ENCODE results near the gene FAM168A.
A peak's percentile ranks its signal among the peaks of the same experiment; 100 is the strongest.

The FAM168A gene

GRCh38 chr11:73454987-73455386, 142.9 kb downstream of the FAM168A start:
- Histone ChIP-seq H3K27ac (no peak overlapping the region), H3K4me3 (ENCODE audit: low read depth in 1 of 2, low read length in 1 of 2) (no peak overlapping the region), H3K9me3 (no peaks in the 10 kb centered on the region), H3K4me1 (ENCODE audit: control insufficient read depth in 1 of 2, insufficient read depth in 1 of 2, low read depth in 1 of 2, low read length in 1 of 2) (peaks cover 0 to 16% of the 10 kb centered on the region in 2 experiments), H3K27me3 (no peaks in the 10 kb centered on the region), H3K36me3 (no peaks in the 10 kb centered on the region)
- TF ChIP-seq CTCF (IDR thresholded peaks at IDR 0.05), result no peak

GRCh38 chr11:73453562-73453961, 144.3 kb downstream of the FAM168A start:
- Histone ChIP-seq H3K4me3 (ENCODE audit: low read depth in 1 of 2, low read length in 1 of 2) (no peak overlapping the region), H3K9me3 (no peaks in the 10 kb centered on the region), H3K27ac (no peak overlapping the region), H3K27me3 (no peaks in the 10 kb centered on the region), H3K4me1 (ENCODE audit: control insufficient read depth in 1 of 2, insufficient read depth in 1 of 2, low read depth in 1 of 2, low read length in 1 of 2) (peaks cover 0 to 16% of the 10 kb centered on the region in 2 experiments), H3K36me3 (no peaks in the 10 kb centered on the region)
- no peak for TF ChIP-seq CTCF (IDR thresholded peaks at IDR 0.05)

GRCh38 chr11:73452726-73453125, 145.2 kb downstream of the FAM168A start:
- H3K4me3 ChIP-seq (ENCODE audit: low read depth in 1 of 2, low read length in 1 of 2), result no peak overlapping the region
- TF ChIP-seq CTCF (IDR thresholded peaks at IDR 0.05), result no peak
- no peaks in the 10 kb centered on the region for H3K9me3 ChIP-seq
- H3K27me3 ChIP-seq, result no peaks in the 10 kb centered on the region
- no peaks in the 10 kb centered on the region for H3K36me3 ChIP-seq
- H3K27ac ChIP-seq, result no peak overlapping the region
- H3K4me1 ChIP-seq (ENCODE audit: control insufficient read depth in 1 of 2, insufficient read depth in 1 of 2, low read depth in 1 of 2, low read length in 1 of 2), result peaks cover 0 to 16% of the 10 kb centered on the region in 2 experiments

GRCh38 chr11:73451896-73452295, 146.0 kb downstream of the FAM168A start:
- Histone ChIP-seq H3K36me3 (no peaks in the 10 kb centered on the region), H3K27ac (peak overlapping the region; percentile 27), H3K27me3 (no peaks in the 10 kb centered on the region), H3K9me3 (no peaks in the 10 kb centered on the region), H3K4me1 (ENCODE audit: control insufficient read depth in 1 of 2, insufficient read depth in 1 of 2, low read depth in 1 of 2, low read length in 1 of 2) (peaks cover under 1 to 19% of the 10 kb centered on the region in 2 experiments), H3K4me3 (ENCODE audit: low read depth in 1 of 2, low read length in 1 of 2) (no peak overlapping the region)
- TF ChIP-seq CTCF (IDR thresholded peaks at IDR 0.05), result no peak

- H3K9me3 ChIP-seq, result no peaks in the 10 kb centered on the region
- H3K27me3 ChIP-seq, result no peaks in the 10 kb centered on the region
- no peaks in the 10 kb centered on the region for H3K36me3 ChIP-seq
- H3K4me3 ChIP-seq (ENCODE audit: low read depth in 1 of 2, low read length in 1 of 2), result no peak overlapping the region
- TF ChIP-seq CTCF (IDR thresholded peaks at IDR 0.05), result no peak
- H3K4me1 ChIP-seq (ENCODE audit: control insufficient read depth in 1 of 2, insufficient read depth in 1 of 2, low read depth in 1 of 2, low read length in 1 of 2), result peaks cover 16 to 19% of the 10 kb centered on the region in 2 experiments
- peak overlapping the region; percentile 52 for H3K27ac ChIP-seq
Observed at GRCh38 chr11:73446766-73447165, 151.1 kb downstream of the FAM168A start.

GRCh38 chr11:73445980-73446379, 151.9 kb downstream of the FAM168A start:
- Histone ChIP-seq H3K36me3 (no peaks in the 10 kb centered on the region), H3K27me3 (no peaks in the 10 kb centered on the region), H3K27ac (peak overlapping the region; percentile 52), H3K4me1 (ENCODE audit: control insufficient read depth in 1 of 2, insufficient read depth in 1 of 2, low read depth in 1 of 2, low read length in 1 of 2) (peaks cover 16 to 19% of the 10 kb centered on the region in 2 experiments), H3K4me3 (ENCODE audit: low read depth in 1 of 2, low read length in 1 of 2) (no peak overlapping the region), H3K9me3 (no peaks in the 10 kb centered on the region)
- TF ChIP-seq CTCF (IDR thresholded peaks at IDR 0.05), result no peak
